GM18867 (cell line): Measurements from ENCODE around the gene YTHDF1.

ENCODE experiments used
- ATAC-seq: cut with Tn5 transposase; IDR thresholded peaks from one replicate; pipeline ENCODE4 v1.9.1; 2021; ENCODE audit warnings: mild to moderate bottlenecking, moderate library complexity; ENCODE audit not compliant: unreplicated experiment

Gene YTHDF1

GRCh38 chr20:63186528-63187316 is 29.2 kb downstream of the YTHDF1 start:
- ATAC-seq = no peak

DNA sequence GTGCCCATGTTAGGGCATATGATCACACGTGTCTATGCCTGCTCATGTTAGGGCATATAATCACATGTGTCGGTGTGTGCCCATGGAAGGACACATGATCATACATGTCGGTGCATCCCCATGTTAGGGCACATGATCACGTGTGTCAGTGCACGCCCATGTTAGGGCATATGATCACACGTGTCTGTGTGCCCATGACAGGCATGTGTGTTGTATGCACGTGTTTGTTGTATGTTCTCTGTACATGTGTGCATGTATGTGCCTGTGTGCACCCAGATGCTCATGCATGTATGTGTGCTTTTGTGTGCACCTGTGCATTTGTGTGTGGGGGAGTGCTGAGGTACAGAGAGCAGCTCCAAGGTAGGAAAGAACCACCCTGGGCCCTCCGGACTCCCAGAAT is 29.8 kb downstream of the YTHDF1 start:
- no peak for ATAC-seq

DNA sequence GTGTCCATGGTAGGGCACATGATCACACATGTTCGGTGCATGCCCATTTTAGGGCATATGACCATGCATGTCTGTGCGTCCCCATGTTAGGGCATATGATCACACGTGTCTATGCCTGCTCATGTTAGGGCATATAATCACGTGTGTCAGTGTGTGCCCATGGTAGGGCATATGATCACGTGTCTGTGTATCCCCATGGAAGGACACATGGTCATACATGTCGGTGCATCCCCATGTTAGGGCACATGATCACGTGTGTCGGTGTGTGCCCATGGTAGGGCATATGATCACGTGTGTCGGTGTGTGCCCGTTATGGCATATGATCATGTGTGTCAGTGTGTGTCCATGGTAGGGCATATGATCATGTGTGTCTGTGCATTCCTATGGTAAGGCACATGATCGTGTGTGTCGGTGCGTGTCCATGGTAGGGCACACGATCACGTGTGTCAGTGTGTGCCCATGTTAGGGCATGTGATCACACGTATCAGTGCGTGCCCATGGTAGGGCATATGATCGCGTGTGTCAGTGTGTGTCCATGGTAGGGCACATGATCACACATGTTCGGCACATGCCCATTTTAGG is 30.6 kb downstream of the YTHDF1 start:
- no peak for ATAC-seq

GRCh38 chr20:63183422-63184146 is 32.3 kb downstream of the YTHDF1 start:
- ATAC-seq = no peak

- no peak for ATAC-seq
Measured at GRCh38 chr20:63182946-63183415, 33.0 kb downstream of the YTHDF1 start.

GRCh38 chr20:63182425-63182824 is 33.5 kb downstream of the YTHDF1 start:
- no peak for ATAC-seq

DNA sequence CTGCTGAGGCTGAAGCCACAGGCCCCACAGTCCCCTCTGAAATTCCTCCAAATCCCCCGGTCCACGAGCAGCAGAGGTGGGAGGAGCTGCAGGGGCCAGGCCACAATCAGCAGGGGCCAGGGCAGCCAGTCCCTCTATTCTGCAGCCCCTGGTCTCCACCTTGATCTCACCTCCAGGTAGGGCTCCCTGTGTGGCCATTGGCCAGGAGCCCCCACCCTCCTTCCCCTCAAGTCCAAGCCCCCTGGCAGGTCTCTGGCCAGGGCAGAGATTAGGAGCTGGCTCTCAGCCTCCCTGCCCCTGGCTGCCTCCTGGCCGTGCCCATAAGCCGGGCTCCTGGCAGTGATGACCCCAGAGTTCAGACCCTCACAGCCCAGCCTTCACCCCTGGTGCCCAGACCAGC is 34.7 kb downstream of the YTHDF1 start:
- ATAC-seq = no peak

GRCh38 chr20:63180569-63181185 is 35.3 kb downstream of the YTHDF1 start:
- ATAC-seq = no peak

GRCh38 chr20:63179687-63180568 is 36.0 kb downstream of the YTHDF1 start:
- no peak for ATAC-seq

DNA sequence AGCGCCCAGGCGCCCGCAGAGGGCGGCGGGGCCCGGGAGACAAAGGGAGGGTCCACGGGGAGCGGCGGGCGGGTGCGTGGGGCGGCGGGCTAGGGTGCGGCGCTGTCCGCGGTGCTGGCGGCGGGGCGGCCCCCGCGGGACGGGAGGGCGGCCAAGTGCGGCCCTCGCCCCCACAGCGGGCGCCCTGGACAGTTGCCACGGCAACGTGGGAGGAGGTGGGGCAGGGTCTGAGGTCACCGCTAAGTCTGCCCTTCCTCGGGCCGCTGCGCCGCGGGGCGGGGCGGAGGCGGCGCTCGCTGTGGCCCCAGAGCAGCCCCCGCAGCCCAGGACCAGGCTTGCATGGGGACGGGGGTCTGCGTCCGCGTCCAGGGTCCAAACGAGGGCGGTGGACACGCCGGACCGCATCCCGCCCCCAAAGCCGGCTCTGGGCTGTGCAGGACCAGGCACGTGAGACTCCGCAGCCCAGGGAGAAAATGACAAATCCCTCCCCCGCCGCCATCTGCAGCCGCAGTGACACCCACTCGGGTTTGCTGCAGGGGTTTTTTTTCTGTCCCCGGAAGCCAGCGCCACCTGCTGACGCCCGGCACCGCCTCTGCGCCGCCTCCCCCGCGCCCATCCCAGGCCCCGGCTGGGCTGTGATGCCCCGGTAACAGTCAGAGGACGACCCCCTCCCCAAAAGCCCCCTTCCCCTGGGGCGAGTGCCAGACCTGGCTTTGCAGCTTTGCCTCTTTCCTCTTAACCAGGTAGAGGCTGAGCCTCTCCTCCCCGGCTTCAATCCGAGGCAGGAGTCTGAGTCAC is 36.8 kb downstream of the YTHDF1 start:
- peak; percentile 42 for ATAC-seq

- no peak for ATAC-seq
Measured at GRCh38 chr20:63178446-63178820, 37.5 kb downstream of the YTHDF1 start.

DNA sequence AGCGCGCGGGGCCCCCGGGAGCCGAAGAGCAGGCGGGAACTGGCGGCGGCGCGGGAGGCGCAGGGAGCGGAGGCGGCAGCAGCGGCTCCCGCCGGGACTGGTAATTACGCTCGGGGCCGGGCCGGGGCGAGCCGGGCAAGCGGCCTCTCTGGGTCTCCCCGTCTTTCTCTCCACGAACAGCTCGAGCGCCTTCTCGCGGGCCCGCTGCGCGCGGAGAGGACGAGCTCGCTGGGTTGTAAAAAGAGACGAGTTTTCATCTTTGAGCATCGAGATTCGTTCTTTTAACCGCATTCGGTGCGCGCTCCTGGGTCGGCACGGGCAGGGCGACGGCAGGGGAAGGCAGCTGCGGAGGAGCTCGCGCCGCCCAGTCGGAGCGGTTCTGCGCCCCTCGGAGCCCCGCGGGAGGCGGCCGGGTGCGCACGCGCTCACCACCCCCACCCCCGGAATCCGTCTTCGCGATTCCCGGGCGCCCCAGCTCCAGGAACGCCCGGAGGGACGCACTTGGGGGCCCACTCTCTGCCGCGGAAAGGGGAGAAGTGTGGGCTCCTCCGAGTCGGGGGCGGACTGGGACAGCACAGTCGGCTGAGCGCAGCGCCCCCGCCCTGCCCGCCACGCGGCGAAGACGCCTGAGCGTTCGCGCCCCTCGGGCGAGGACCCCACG is 38.0 kb downstream of the YTHDF1 start:
- no peak for ATAC-seq

DNA sequence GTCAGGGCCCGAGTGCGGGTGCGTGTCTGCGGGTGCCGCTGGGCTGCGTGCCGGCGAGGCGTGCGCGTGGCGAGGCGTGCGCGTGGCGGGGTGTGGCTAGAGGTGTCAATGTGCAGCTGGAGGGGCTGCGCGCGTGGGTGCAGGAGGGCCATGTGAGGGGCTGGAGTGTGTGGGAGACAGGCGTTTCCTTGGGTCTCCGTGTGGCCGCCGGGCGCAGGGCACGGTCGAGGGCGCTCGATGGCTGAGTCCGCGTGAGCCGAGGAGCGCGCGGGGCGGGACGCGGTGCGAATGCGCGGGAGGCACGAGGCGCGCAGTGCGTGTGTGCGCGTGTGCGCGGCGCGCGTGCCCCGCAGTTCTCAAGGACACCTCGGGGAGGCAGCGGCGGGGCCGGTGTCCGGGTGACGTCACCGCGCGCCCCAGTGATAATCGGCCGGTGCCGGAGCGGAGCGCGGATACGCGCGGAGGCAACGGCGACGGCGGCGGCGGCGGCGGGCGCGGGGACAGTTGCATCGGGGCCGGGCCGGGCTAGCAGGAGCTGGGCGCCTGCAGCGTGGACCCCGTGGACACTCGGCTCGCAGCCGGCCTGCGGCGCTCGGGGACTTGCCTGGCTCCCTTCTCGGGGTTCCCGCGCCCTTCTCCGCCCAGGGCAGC is 38.7 kb downstream of the YTHDF1 start:
- ATAC-seq = no peak

DNA sequence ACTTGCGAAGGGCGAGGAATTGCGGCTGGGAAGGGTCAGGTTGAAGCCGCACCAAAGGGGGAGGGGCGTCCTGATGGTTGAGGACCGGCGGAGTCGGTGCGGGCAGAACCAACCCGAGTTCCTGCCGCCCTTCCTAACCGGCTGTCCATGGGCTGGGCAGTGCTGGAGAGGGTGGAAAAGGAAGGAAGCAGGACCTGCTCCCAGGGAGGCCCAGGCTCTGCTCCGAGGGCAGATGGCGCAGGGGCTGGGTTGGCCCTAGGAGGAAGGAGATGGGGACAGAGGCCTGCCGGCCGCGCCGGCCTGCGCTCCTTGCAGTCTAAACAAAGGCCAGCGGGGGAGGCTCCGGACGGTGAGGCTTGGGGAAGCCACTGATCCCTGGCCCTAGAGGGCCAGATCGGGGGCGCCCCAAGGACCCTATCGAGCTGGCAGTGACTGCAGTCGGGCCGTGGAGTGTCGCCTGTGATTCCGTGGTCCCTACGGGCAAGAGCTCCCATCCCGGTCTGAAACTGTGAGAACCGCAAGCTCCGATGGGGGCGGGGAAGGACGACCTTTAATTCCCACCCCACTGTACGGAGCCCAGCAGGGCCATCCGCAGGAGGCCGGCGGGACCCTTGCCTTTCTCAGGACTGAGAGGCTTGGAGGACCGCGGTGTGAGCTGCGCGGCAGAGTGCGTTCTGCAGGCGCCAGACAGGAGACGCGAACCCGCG is 39.4 kb downstream of the YTHDF1 start:
- no peak for ATAC-seq

- no peak for ATAC-seq
Measured at GRCh38 chr20:63176034-63176426, 39.9 kb downstream of the YTHDF1 start.

DNA sequence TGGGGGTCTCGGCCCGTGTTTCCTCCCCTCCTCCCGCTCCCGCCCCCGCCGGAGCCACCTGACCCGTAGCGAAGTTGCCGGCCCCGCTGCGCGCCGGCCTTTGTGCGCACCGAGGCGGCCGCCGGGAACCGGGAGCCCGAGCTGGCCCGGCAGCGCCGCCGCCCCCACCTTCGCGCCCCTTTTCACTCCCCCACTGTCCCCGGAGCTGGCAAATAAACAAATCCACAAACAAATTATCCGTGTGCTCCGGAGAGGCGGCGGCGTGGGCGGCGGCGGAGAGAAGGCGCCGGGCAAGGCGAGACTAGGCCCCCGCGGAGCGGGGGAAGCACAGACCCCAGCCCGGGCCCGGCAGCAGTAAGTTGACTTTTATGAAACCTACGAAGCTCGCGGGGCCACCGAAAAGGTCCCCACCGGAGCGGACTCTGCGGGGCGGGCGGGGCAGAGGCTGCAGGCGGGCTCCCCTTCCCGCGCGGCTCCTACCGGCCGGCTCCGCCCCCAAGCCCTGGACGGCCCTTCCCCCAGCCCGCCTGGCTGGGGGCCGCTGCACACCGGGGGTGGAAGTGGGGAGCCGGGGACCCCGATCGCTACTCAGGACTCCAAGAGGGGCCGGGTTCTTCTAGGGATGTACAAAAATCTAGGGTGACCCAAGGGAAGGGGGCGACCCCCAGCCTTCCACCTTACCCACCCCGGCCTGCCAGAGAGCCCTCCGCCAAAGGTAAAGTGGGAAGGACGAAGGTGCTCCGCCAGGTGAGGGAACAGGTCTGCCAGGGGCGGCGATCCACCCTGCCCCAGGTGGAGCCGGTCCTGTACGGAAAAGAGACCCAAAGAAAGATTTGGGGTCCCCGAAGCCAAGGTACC is 40.7 kb downstream of the YTHDF1 start:
- ATAC-seq = no peak
